HepG2 (cell line): ENCODE results near the gene PPOX.

Experiments used
- FOXK1 ChIP-seq: sonication (generic); formaldehyde crosslinking; IDR thresholded peaks from 2 replicates; pipeline ENCODE4 v1.4.0; 2020; ENCODE audit warnings: low read depth, missing genetic modification reagents, borderline replicate concordance
- NFRKB ChIP-seq: fragments of 450-650 bp; IDR thresholded peaks from 2 replicates; pipeline ENCODE4 v1.6.1; 2017

DNA sequence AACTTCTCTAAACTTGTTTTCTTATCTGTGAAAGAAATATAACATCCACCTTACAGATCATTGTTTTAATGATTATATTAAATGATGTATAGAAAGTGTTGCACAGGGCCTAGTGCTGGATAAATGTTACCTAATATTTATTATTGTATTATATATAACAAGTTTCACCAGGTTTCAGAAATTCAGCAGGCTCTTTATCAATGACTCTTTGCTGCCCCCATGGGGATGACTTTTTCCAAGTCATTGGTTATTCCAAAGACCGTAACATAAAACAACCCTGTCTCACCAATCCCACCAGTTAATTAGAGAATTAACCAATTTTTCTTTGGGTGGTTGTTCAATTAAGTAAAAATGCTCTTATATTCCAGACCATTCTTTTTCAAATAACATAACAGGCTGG is 26.5 kb upstream of the PPOX start:
- no peak for TF ChIP-seq NFRKB
- TF ChIP-seq FOXK1 (CRISPR knock-in tag) = no peak
